Choroid plexus epithelial cell (primary cell): ENCODE results near the gene ERP44.

Experiments
- DNase-seq: peaks from one replicate; pipeline ENCODE4 v3.0.0-alpha.2; 2010; ENCODE audit warnings: low read depth
- H3K4me3 ChIP-seq: 2 replicates; pipeline ENCODE4 v1.5.1; 2011; ENCODE audit warnings: low read depth, mild to moderate bottlenecking, control low read depth, low read length, moderate library complexity
- TF ChIP-seq, protein P1 (sequence below): conservative IDR thresholded peaks from 2 replicates; pipeline ENCODE4 v1.5.1; 2011; ENCODE audit warnings: low read depth, mild to moderate bottlenecking, control low read depth, inconsistent platforms, low read length, moderate library complexity

Gene ERP44

DNA sequence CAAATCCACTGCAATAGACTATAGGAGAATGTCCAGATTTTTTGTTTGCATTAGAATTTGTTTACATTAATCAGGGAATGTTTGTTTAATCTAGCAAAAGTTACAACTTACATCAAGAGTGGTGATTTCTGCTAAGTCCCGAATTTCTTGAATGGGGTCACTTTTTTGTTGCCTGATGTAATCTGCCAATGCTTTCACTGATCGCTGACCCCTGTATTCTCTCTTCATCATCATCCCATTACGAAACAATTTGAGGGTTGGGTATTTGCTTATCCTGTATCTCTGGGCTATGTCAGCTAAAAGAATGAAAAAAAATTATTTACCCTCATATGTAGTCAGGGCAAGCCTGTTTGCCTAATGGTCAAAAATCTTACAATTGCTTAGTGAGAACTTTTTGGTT is 76.9 kb downstream of the ERP44 start:
- TF ChIP-seq, protein P1, sequence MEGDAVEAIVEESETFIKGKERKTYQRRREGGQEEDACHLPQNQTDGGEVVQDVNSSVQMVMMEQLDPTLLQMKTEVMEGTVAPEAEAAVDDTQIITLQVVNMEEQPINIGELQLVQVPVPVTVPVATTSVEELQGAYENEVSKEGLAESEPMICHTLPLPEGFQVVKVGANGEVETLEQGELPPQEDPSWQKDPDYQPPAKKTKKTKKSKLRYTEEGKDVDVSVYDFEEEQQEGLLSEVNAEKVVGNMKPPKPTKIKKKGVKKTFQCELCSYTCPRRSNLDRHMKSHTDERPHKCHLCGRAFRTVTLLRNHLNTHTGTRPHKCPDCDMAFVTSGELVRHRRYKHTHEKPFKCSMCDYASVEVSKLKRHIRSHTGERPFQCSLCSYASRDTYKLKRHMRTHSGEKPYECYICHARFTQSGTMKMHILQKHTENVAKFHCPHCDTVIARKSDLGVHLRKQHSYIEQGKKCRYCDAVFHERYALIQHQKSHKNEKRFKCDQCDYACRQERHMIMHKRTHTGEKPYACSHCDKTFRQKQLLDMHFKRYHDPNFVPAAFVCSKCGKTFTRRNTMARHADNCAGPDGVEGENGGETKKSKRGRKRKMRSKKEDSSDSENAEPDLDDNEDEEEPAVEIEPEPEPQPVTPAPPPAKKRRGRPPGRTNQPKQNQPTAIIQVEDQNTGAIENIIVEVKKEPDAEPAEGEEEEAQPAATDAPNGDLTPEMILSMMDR, result no peak
- DNase-seq, result no peak
- no peak overlapping the region for H3K4me3 ChIP-seq

DNA sequence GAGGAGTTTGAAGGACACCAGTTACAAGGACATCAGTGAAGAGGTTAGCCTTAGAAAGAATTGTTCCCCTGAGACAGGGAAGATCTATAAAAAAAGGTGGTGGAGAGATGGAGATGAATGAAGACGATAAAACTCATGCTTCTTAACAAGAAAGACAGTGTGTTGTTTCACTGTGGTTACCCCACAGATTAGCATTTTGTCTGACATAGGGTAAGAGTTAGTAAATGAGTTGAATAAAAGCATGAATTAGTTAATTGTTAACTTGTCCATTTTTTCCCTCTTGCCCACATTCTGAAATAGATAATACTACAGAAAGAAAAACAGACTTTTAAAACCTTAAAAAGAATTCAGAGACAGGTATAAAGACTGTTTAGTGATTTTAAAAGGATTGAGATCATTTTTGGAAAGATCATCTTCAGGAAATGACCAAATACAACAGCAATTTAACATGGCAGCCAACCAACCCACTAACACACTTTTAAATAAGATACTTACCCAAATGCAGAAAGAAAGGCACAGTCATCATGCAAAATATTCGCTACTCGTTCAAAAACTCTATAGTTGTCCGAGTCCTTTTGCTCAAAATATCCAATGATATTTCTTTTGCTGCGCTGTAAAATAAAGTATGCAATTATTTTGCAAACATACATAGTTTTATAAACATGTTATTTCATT is 78.5 kb downstream of the ERP44 start:
- H3K4me3 ChIP-seq, result no peak overlapping the region
- TF ChIP-seq, protein P1, result no peak
- DNase-seq, result peak; percentile 26

DNA sequence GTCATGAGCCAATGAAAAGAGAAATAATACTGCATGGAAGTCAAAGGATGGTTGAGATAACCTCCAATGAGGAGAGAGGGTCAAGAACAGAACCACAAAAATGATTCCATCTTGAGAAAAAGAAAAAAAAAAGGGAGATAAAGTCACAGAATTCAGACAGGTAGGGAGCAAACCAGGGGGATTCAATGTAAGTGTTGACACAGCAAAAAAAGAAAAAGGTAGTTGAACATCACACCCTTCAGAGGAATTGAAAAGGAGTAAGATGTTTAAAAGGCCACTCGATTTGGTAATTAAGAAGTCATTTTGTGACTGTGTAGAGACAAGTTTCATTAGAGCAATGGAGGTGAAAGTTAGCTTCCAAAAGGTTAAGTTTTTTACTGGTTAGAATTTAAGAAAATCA is 79.3 kb downstream of the ERP44 start:
- TF ChIP-seq, protein P1, result no peak
- no peak for DNase-seq
- no peak overlapping the region for H3K4me3 ChIP-seq

DNA sequence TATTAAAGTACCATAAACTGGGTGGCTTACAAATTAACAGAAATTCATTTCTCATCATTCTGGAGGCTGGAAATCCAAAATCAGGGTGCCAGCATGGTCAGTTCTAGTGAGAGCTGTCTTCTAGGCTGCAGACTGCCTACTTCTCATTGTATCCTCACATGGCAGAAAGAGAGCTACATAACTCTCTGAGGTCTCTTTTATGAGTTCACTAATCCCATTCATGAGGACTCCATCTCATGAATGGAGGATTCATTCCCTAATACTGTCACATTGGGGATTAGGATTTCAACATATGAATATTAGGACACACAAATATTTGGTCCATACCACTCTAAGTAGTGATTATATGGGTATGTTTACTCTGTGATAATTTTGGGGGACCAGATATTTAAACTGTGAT is 84.0 kb downstream of the ERP44 start:
- DNase-seq, result no peak
- TF ChIP-seq, protein P1, result no peak
- H3K4me3 ChIP-seq, result no peak overlapping the region

DNA sequence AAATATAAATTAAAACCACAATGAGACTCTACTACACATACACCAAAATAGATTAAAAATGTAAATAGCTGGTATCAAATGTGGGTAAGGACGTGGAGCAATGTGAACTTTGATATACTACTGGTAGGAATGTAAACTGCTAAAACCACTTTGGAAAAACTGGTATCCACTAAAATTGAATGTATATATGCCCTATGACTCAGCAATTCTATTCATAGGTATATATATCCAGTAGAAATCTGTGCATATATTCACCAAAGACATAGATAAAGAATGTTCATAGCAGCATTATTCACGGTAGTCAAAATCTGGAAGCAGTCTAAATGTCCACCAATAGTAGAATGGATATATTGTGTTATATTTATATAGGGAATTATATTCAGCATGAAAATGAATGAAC is 85.2 kb downstream of the ERP44 start:
- TF ChIP-seq, protein P1, result peak; percentile 11
- no peak for DNase-seq
- no peak overlapping the region for H3K4me3 ChIP-seq

DNA sequence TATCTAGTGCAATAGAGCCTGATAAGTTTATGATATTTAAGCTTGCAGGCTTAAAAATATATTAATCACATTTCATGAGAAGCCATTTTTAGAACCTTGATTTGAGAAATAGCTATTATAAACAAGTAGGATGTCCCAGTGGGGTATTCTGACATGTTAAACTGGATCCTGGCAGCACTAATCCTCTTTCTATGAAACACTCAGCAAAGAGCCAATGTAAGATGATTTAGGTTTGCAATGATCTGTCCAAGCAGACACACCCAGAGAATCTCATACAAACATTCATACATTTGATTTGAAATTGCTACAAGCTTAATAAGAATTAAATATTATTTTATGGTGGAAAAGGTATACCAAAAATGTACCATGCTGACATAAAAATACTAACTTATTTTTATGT is 86.5 kb downstream of the ERP44 start:
- H3K4me3 ChIP-seq, result no peak overlapping the region
- TF ChIP-seq, protein P1, result no peak
- no peak for DNase-seq

DNA sequence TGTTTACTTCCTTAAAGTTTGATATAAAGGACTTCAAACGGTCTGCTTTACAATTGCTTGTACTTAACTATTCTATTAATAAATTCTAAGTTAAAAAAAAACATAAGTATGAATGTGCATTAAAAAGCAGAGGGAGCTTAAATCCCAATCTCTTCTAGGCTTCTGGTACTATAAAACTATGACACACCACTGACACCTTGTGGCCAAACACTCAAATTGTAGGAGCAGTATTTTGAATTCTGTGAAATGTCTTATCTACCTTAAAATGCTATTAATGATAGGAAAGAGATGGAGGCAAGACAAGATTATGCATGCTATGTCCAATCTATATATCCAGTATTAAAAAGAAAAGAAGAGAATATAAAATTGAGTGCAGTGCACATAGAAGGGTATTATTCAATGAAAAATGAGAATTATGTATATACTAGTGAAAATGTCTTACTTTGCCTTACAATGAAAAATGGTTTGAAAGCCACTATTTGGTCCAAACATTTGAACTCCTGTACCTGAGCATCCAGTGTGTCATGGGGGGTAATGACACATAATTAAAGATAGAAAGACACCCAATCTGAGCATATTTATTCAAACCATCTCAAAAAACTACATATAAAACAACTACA is 87.6 kb downstream of the ERP44 start:
- TF ChIP-seq, protein P1, result peak; percentile 64
- peak; percentile 85 for DNase-seq
- no peak overlapping the region for H3K4me3 ChIP-seq
